Neuronal stem cell (in vitro differentiated cells): ENCODE measurements around the gene VSIG2.
A peak's percentile ranks its signal among the peaks of the same experiment; 100 is the strongest.

Source experiments
- DNase-seq: peaks from one replicate; pipeline ENCODE4 v3.0.0-alpha.2; 2013; ENCODE audit warnings: low spot score
- H2AFZ ChIP-seq: one replicate; pipeline ENCODE4 v1.6.1; 2013; ENCODE audit warnings: mild to moderate bottlenecking, low read length, inconsistent platforms
- H2AK5ac ChIP-seq: 2 replicates; pipeline ENCODE4 v1.6.1; 2013; ENCODE audit warnings: low read depth, mild to moderate bottlenecking, inconsistent platforms, low read length, moderate library complexity, mixed read lengths
- H2BK120ac ChIP-seq: 2 replicates; pipeline ENCODE4 v1.6.1; 2013; ENCODE audit warnings: low read depth, mild to moderate bottlenecking, inconsistent platforms, low read length, moderate library complexity, mixed read lengths
- H2BK12ac ChIP-seq: one replicate; pipeline ENCODE4 v1.6.1; 2013; ENCODE audit warnings: low read length, inconsistent platforms
- H2BK15ac ChIP-seq: 2 replicates; pipeline ENCODE4 v1.6.1; 2013; ENCODE audit warnings: mild to moderate bottlenecking, low read length, inconsistent platforms, mixed read lengths
- H2BK5ac ChIP-seq: one replicate; pipeline ENCODE4 v1.6.1; 2013; ENCODE audit warnings: inconsistent platforms, mild to moderate bottlenecking, low read length, moderate library complexity
- H3K14ac ChIP-seq: one replicate; pipeline ENCODE4 v1.6.1; 2013; ENCODE audit warnings: low read length, inconsistent platforms
- H3K18ac ChIP-seq: 2 replicates; pipeline ENCODE4 v1.6.1; 2013; ENCODE audit warnings: low read length, inconsistent platforms
- H3K23ac ChIP-seq: 2 replicates; pipeline ENCODE4 v1.6.1; 2013; ENCODE audit warnings: low read depth, mild to moderate bottlenecking, mixed read lengths, low read length, inconsistent platforms; ENCODE audit not compliant: poor library complexity
- H3K27ac ChIP-seq: replicated peaks from 3 replicates; pipeline ENCODE4 v1.5.1; 2013; ENCODE audit warnings: low read length, inconsistent platforms
- H3K27me3 ChIP-seq, 3 experiments: 2 replicates each; pipeline ENCODE4 v1.6.1; 2013; ENCODE audit warnings: low read length in 3 of 3, mild to moderate bottlenecking in 2 of 3, inconsistent platforms in 1 of 3, low read depth in 1 of 3, mixed read lengths in 1 of 3, moderate library complexity in 1 of 3; ENCODE audit not compliant: control insufficient read depth in 3 of 3, insufficient read depth in 3 of 3
- H3K36me3 ChIP-seq, 2 donors: replicated peaks in 1 of 2; 2 replicates each; pipeline ENCODE4 v1.6.1; 2013; ENCODE audit warnings: low read length in 2 of 2; ENCODE audit not compliant: control insufficient read depth in 2 of 2, insufficient read depth in 2 of 2
- H3K4ac ChIP-seq: 2 replicates; pipeline ENCODE4 v1.6.1; 2013; ENCODE audit warnings: inconsistent platforms, mild to moderate bottlenecking, low read length, moderate library complexity
- H3K4me1 ChIP-seq, 2 donors: 1 replicate in 1 of 2; 2 replicates in 1 of 2; pipeline ENCODE4 v1.6.1; 2013; ENCODE audit warnings: low read length in 2 of 2, low read depth in 1 of 2; ENCODE audit not compliant: control insufficient read depth in 2 of 2, insufficient read depth in 1 of 2
- H3K4me2 ChIP-seq: one replicate; pipeline ENCODE4 v1.6.1; 2013; ENCODE audit warnings: mild to moderate bottlenecking, low read length, inconsistent platforms; ENCODE audit not compliant: insufficient read depth, poor library complexity, severe bottlenecking
- H3K4me3 ChIP-seq, 2 donors: 2 replicates each; pipeline ENCODE4 v1.5.1; 2013; ENCODE audit warnings: low read length in 2 of 2, mild to moderate bottlenecking in 2 of 2, inconsistent platforms in 1 of 2, moderate library complexity in 1 of 2
- H3K79me1 ChIP-seq: one replicate; pipeline ENCODE4 v1.6.1; 2013; ENCODE audit warnings: low read depth, mild to moderate bottlenecking, inconsistent platforms, low read length, moderate library complexity
- H3K9ac ChIP-seq: one replicate; pipeline ENCODE4 v1.6.1; 2013; ENCODE audit warnings: mild to moderate bottlenecking, low read depth, low read length, inconsistent platforms; ENCODE audit not compliant: poor library complexity
- H3K9me3 ChIP-seq, 2 donors: replicated peaks in 1 of 2; 2 replicates each; pipeline versions ENCODE3 to v1.6.1; 2013; ENCODE audit warnings: low read length in 2 of 2, mild to moderate bottlenecking in 2 of 2, inconsistent platforms in 1 of 2, low read depth in 1 of 2, mixed read lengths in 1 of 2, moderate library complexity in 1 of 2; ENCODE audit not compliant: control insufficient read depth in 2 of 2, insufficient read depth in 1 of 2
- H4K8ac ChIP-seq: one replicate; pipeline ENCODE4 v1.6.1; 2013; ENCODE audit warnings: low read depth, mild to moderate bottlenecking, inconsistent platforms, low read length, moderate library complexity
- H4K91ac ChIP-seq: one replicate; pipeline ENCODE4 v1.6.1; 2013; ENCODE audit warnings: low read length, low read depth, mild to moderate bottlenecking, inconsistent platforms; ENCODE audit not compliant: poor library complexity
- WGBS, 2 donors: extraction: QIAGEN DNeasy Blood & Tissue Kit; methylation state at CpG; one replicate each; pipeline ENCODE4 v1.1.7; 2013; ENCODE audit warnings: missing lambda C conversion rate in 2 of 2, mixed read lengths in 1 of 2; ENCODE audit not compliant: insufficient read length in 2 of 2, insufficient replicate concordance in 1 of 2; ENCODE audit errors: extremely low coverage in 2 of 2; 5-methylcytosine and 5-hydroxymethylcytosine counted together

The VSIG2 gene

DNA sequence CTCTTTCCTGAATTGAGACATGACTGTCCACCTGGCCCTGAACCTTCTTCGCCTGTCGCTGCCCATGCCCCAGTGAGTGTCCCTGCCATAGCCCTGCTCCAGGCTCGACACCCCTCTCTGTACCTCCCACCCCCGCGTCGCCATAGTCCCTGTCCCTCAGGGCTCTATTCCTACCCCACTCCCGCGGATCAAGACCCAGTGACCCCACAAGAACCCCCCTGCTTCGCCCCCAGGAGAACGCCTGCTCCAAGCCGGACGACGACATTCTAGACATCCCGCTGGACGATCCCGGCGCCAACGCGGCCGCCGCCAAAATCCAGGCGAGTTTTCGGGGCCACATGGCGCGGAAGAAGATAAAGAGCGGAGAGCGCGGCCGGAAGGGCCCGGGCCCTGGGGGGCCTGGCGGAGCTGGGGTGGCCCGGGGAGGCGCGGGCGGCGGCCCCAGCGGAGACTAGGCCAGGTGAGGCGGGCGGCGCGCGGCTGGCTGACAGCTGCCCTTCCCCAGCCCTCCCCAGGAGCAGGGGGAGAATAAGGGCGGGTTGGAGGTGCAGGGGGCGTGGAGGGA, 6.7 kb downstream of the VSIG2 start:
- Histone ChIP-seq H3K4me1 (peaks cover 4 to 11% of the 10 kb centered on the region in 2 donors), H3K9me3 (peaks cover 2 to 16% of the 10 kb centered on the region in 2 donors), H2BK12ac (no peak overlapping the region), H3K23ac (no peak overlapping the region), H3K27ac (no peak overlapping the region), H3K4me3 (no peak overlapping the region), H2AFZ (no peak overlapping the region), H3K27me3 (peaks cover 0 to 100% (median 62%) of the 10 kb centered on the region in 3 experiments), H4K91ac (no peak overlapping the region), H3K4me2 (peak overlapping the region; percentile 52), H3K4ac (no peak overlapping the region), H2BK120ac (no peak overlapping the region), H3K9ac (no peak overlapping the region), H3K36me3 (peaks cover 0 to 20% of the 10 kb centered on the region in 2 donors), H3K14ac (no peak overlapping the region), H2BK5ac (no peak overlapping the region), H3K18ac (peak overlapping the region; percentile 68), H2BK15ac (peak overlapping the region; percentile 86), H4K8ac (no peak overlapping the region), H2AK5ac (peak overlapping the region; percentile 12), H3K79me1 (no peaks in the 10 kb centered on the region)
- no peak for DNase-seq
- no CpG with 5 or more reads among the region's 44 CpGs for WGBS, 2 donors

DNA sequence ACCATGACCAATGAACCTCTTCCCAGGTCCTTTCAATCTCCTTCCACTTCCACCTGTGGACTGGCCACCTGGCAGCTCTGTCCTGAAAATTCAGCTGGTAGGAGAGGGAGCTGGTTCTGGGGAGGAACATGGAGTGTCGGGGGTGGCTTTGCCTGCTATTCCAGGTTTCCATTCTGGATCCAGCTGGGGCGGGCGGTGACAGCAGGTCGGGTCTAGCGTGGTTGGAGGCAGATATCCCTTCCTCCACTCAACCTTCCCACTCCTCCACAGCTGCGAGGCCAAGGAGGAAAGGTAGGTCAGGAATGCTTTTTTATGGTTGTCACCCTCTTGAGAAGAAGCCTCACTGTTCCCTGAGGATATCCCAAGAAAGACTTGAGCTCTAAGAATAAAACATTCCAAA, 9.0 kb downstream of the VSIG2 start:
- WGBS, 2 donors, result no CpG with 5 or more reads among the region's 6 CpGs
- no peak overlapping the region for H2AK5ac ChIP-seq
- no peak overlapping the region for H4K8ac ChIP-seq
- H4K91ac ChIP-seq, result no peak overlapping the region
- no peak overlapping the region for H3K9ac ChIP-seq
- no peak overlapping the region for H2BK5ac ChIP-seq
- peaks cover 2 to 10% of the 10 kb centered on the region in 2 donors for H3K9me3 ChIP-seq
- no peak overlapping the region for H3K14ac ChIP-seq
- no peak overlapping the region for H2BK15ac ChIP-seq
- peaks cover 0 to 90% (median 45%) of the 10 kb centered on the region in 3 experiments for H3K27me3 ChIP-seq
- H2AFZ ChIP-seq, result no peak overlapping the region
- no peak overlapping the region for H3K23ac ChIP-seq
- peaks cover 16 to 20% of the 10 kb centered on the region in 2 donors for H3K4me1 ChIP-seq
- H3K27ac ChIP-seq, result no peak overlapping the region
- no peaks in the 10 kb centered on the region for H3K79me1 ChIP-seq
- H3K4me3 ChIP-seq, result no peak overlapping the region
- no peak overlapping the region for H2BK12ac ChIP-seq
- H3K4ac ChIP-seq, result no peak overlapping the region
- no peak for DNase-seq
- H3K36me3 ChIP-seq, result peaks cover 0 to 20% of the 10 kb centered on the region in 2 donors
- no peak overlapping the region for H3K4me2 ChIP-seq
- H2BK120ac ChIP-seq, result no peak overlapping the region
- H3K18ac ChIP-seq, result no peak overlapping the region

DNA sequence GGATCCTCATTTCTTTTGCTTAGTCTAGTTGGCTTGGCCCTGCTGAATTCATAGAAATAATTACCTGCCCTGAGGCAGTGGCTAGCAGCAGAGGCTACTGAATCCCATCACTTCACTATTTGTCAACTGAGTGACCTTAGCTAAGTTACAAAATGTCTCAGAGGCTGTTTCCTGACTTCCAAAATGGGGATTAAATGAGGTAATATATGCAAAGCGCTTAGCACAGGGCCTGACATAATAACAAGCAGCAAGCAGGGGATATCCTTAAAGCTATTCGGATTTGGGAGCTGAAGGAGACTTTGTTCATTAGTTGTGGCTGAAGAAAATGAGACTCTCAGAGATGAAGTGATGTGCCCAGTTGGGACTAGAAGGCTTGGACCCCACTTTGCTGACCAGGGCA, 9.5 kb downstream of the VSIG2 start:
- H2BK120ac ChIP-seq, result no peak overlapping the region
- H3K4me3 ChIP-seq, result no peak overlapping the region
- no peak overlapping the region for H3K27ac ChIP-seq
- peaks cover 0 to 20% of the 10 kb centered on the region in 2 donors for H3K36me3 ChIP-seq
- no peak overlapping the region for H3K9ac ChIP-seq
- H3K27me3 ChIP-seq, result peaks cover 0 to 89% (median 40%) of the 10 kb centered on the region in 3 experiments
- H3K18ac ChIP-seq, result no peak overlapping the region
- no peak overlapping the region for H3K14ac ChIP-seq
- H3K4me2 ChIP-seq, result no peak overlapping the region
- H3K4ac ChIP-seq, result no peak overlapping the region
- no CpG with 5 or more reads among the region's 2 CpGs for WGBS, 2 donors
- no peak overlapping the region for H3K23ac ChIP-seq
- no peak for DNase-seq
- H2BK15ac ChIP-seq, result no peak overlapping the region
- H4K8ac ChIP-seq, result no peak overlapping the region
- no peak overlapping the region for H4K91ac ChIP-seq
- no peak overlapping the region for H2AFZ ChIP-seq
- peaks cover 2 to 8% of the 10 kb centered on the region in 2 donors for H3K9me3 ChIP-seq
- no peak overlapping the region for H2BK5ac ChIP-seq
- H3K4me1 ChIP-seq, result peaks cover 20 to 25% of the 10 kb centered on the region in 2 donors
- H2BK12ac ChIP-seq, result no peak overlapping the region
- H3K79me1 ChIP-seq, result no peaks in the 10 kb centered on the region
- no peak overlapping the region for H2AK5ac ChIP-seq

DNA sequence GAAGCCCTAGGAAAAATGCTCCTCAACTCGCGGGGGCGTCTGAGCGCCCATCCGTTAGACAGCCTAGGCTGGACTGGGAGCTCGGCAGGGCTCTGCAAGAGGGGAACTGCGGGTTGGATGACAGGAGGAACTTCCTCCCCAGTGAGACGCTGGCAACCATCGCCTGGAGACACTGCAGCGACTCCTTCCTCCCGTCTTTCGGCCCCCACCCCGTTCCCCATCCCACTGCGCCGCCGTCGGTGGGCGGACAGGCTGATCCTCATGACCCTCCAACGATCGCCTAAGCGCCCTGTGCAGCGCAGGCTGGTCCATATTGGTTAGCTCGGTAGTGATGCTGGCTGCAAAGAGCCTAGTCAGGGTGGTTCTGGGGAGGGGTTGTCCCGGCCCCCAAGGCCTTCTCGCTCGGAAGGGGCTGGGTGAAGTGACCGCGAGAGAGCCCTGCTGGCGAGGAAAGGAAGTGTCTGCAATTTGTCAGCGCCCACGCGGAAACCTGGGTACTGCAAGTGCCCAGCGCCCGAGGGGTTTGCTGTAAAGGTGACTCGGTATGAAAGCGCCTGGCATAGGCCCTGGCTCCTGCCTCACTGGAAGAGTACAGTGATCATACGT, 11.7 kb downstream of the VSIG2 start:
- H3K27ac ChIP-seq, result no peak overlapping the region
- peaks cover 14 to 31% of the 10 kb centered on the region in 2 donors for H3K4me1 ChIP-seq
- peaks cover 0 to 8% of the 10 kb centered on the region in 2 donors for H3K9me3 ChIP-seq
- peak overlapping the region; percentile 2 for H3K9ac ChIP-seq
- peaks cover 3 to 73% (median 23%) of the 10 kb centered on the region in 3 experiments for H3K27me3 ChIP-seq
- WGBS, 2 donors, result no CpG with 5 or more reads among the region's 37 CpGs
- H3K4me2 ChIP-seq, result peak overlapping the region; percentile 78
- no peak overlapping the region for H3K23ac ChIP-seq
- H3K14ac ChIP-seq, result no peak overlapping the region
- no peak overlapping the region for H2BK120ac ChIP-seq
- H4K91ac ChIP-seq, result no peak overlapping the region
- peak overlapping the region; percentile 55 to 80 for H3K4me3 ChIP-seq
- H3K36me3 ChIP-seq, result peaks cover 0 to 3% of the 10 kb centered on the region in 2 donors
- peak overlapping the region; percentile 82 for H2AFZ ChIP-seq
- no peak overlapping the region for H4K8ac ChIP-seq
- peak overlapping the region; percentile 45 for H3K18ac ChIP-seq
- H2AK5ac ChIP-seq, result no peak overlapping the region
- H2BK12ac ChIP-seq, result no peak overlapping the region
- H3K4ac ChIP-seq, result no peak overlapping the region
- no peak overlapping the region for H2BK5ac ChIP-seq
- no peaks in the 10 kb centered on the region for H3K79me1 ChIP-seq
- no peak overlapping the region for H2BK15ac ChIP-seq
- DNase-seq, result no peak
